ENCODE results near the gene KIRREL2.
"Not testable (repeated sequence)": the region's sequence is repeated elsewhere in the genome, so short reads cannot be mapped to it uniquely, and the experiment has no call there.

KIRREL2 gene

GRCh38 chr19:35889370-35890112 is 32.8 kb downstream of the KIRREL2 start:
- H3K4me3 ChIP-seq (ENCODE audit: low read depth, low read length): no peak overlapping the region
- TF ChIP-seq CTCF (IDR thresholded peaks at IDR 0.05; ENCODE audit: insufficient read depth, low read depth, low read length, missing control alignments): no peak

GRCh38 chr19:35890113-35890650 is 33.5 kb downstream of the KIRREL2 start:
- no peak for TF ChIP-seq CTCF (IDR thresholded peaks at IDR 0.05; ENCODE audit: insufficient read depth, low read depth, low read length, missing control alignments)
- no peak overlapping the region for H3K4me3 ChIP-seq (ENCODE audit: low read depth, low read length)
- no peak for DNase-seq (ENCODE audit: low read depth)

More at GRCh38 chr19:35889370-35890112, 32.8 kb downstream of the KIRREL2 start:
- DNase-seq (ENCODE audit: low read depth): no peak

- DNase-seq (ENCODE audit: low read depth); H3K4me3 ChIP-seq (ENCODE audit: low read depth, low read length): not testable (repeated sequence)
Measured at GRCh38 chr19:35891819-35892218, 35.1 kb downstream of the KIRREL2 start.

- no peak for TF ChIP-seq CTCF (IDR thresholded peaks at IDR 0.05; ENCODE audit: insufficient read depth, low read depth, low read length, missing control alignments)
- H3K4me3 ChIP-seq (ENCODE audit: low read depth, low read length): no peak overlapping the region
- DNase-seq (ENCODE audit: low read depth): no peak
Measured at GRCh38 chr19:35894342-35894741, 37.6 kb downstream of the KIRREL2 start.

GRCh38 chr19:35895911-35896642 is 39.4 kb downstream of the KIRREL2 start:
- no peak for TF ChIP-seq CTCF (IDR thresholded peaks at IDR 0.05; ENCODE audit: insufficient read depth, low read depth, low read length, missing control alignments)
- no peak overlapping the region for H3K4me3 ChIP-seq (ENCODE audit: low read depth, low read length)
- no peak for DNase-seq (ENCODE audit: low read depth)

GRCh38 chr19:35896643-35897040 is 39.9 kb downstream of the KIRREL2 start:
- H3K4me3 ChIP-seq (ENCODE audit: low read depth, low read length): no peak overlapping the region
- no peak for DNase-seq (ENCODE audit: low read depth)
- no peak for TF ChIP-seq CTCF (IDR thresholded peaks at IDR 0.05; ENCODE audit: insufficient read depth, low read depth, low read length, missing control alignments)

- TF ChIP-seq CTCF (IDR thresholded peaks at IDR 0.05; ENCODE audit: insufficient read depth, low read depth, low read length, missing control alignments): no peak
- no peak for DNase-seq (ENCODE audit: low read depth)
- H3K4me3 ChIP-seq (ENCODE audit: low read depth, low read length): peak overlapping the region; percentile 99
Measured at GRCh38 chr19:35897706-35898451, 41.2 kb downstream of the KIRREL2 start.

All from GM12865 (cell line).